Measurements from ENCODE around the gene MED12.

- TF ChIP-seq CTCF (IDR thresholded peaks at IDR 0.05) (no peak), EP300 (IDR thresholded peaks at IDR 0.05) (no peak), POLR2A (IDR thresholded peaks at IDR 0.05) (no peak)
Measured at GRCh38 chrX:71167031-71167781, 48.8 kb downstream of the MED12 start.
